HG02885 (cell line): ENCODE data around the gene MTHFD2L.

Experiments
- ATAC-seq: cut with Tn5 transposase; IDR thresholded peaks from one replicate; pipeline ENCODE4 v1.9.1; 2021; ENCODE audit warnings: mild to moderate bottlenecking; ENCODE audit not compliant: unreplicated experiment, poor library complexity

The MTHFD2L gene

GRCh38 chr4:74292111-74292870 is 134.4 kb downstream of the MTHFD2L start:
- ATAC-seq, result no peak

- no peak for ATAC-seq
These were observed 135.6 kb downstream of the MTHFD2L start for GRCh38 chr4:74293558-74293957.

- ATAC-seq, result no peak
These were observed 136.8 kb downstream of the MTHFD2L start for GRCh38 chr4:74294681-74295080.

GRCh38 chr4:74297539-74297938 is 139.6 kb downstream of the MTHFD2L start:
- ATAC-seq, result peak; percentile 59

GRCh38 chr4:74304095-74304625 is 146.2 kb downstream of the MTHFD2L start:
- ATAC-seq, result no peak

GRCh38 chr4:74305000-74305399 is 147.1 kb downstream of the MTHFD2L start:
- no peak for ATAC-seq

GRCh38 chr4:74307170-74307569 is 149.3 kb downstream of the MTHFD2L start:
- no peak for ATAC-seq

GRCh38 chr4:74308215-74308614 is 150.3 kb downstream of the MTHFD2L start, which contains the start of gene EPGN:
TSS of gene EPGN (plus strand) at chr4:74308470. CDS start at chr4:74308534, 64 bp downstream.
- no peak for ATAC-seq

- no peak for ATAC-seq
These were observed 151.3 kb downstream of the MTHFD2L start for GRCh38 chr4:74309223-74309622.

- peak; percentile 74 for ATAC-seq
These were observed 153.9 kb downstream of the MTHFD2L start for GRCh38 chr4:74311696-74312313.

GRCh38 chr4:74314329-74314728 is 156.4 kb downstream of the MTHFD2L start:
- no peak for ATAC-seq

GRCh38 chr4:74314944-74315343 is 157.0 kb downstream of the MTHFD2L start:
- no peak for ATAC-seq

GRCh38 chr4:74315376-74315775 is 157.5 kb downstream of the MTHFD2L start:
- no peak for ATAC-seq

- ATAC-seq, result no peak
These were observed 158.5 kb downstream of the MTHFD2L start for GRCh38 chr4:74316397-74316796.

GRCh38 chr4:74317616-74318246 is 159.8 kb downstream of the MTHFD2L start:
- ATAC-seq, result no peak

GRCh38 chr4:74318276-74318675 is 160.4 kb downstream of the MTHFD2L start:
- ATAC-seq, result no peak

- no peak for ATAC-seq
These were observed 161.6 kb downstream of the MTHFD2L start for GRCh38 chr4:74319470-74319869.

GRCh38 chr4:74320559-74321118 is 162.7 kb downstream of the MTHFD2L start:
- ATAC-seq, result peak; percentile 82

- ATAC-seq, result no peak
These were observed 164.4 kb downstream of the MTHFD2L start for GRCh38 chr4:74322301-74322700.

- no peak for ATAC-seq
These were observed 165.7 kb downstream of the MTHFD2L start for GRCh38 chr4:74323663-74324062.

GRCh38 chr4:74324262-74324661 is 166.3 kb downstream of the MTHFD2L start:
- ATAC-seq, result no peak
